Gastroesophageal sphincter (tissue), 4 donors: ENCODE results near the gene NUCB1. TPM values are rescaled to one million over a fixed set of nuclear protein-coding genes. Genes with fewer than 3 reads are reported as not detected.

Experiments used
- ATAC-seq: fragments of 150-250 bp; one replicate; pipeline ENCODE4 v1.9.1; 2016; ENCODE audit warnings: mild to moderate bottlenecking, moderate library complexity
- H3K27ac ChIP-seq, 4 donors: fragments of 200-600 bp; sonication (generic) in 3 of 4; 1 replicate in 3 of 4; 2 replicates in 1 of 4; pipeline ENCODE4 v1.5.1; 2016 to 2019
- H3K27me3 ChIP-seq: fragments of 200-600 bp; sonication (generic); one replicate; pipeline ENCODE4 v1.5.1; 2019
- H3K36me3 ChIP-seq, 2 donors: fragments of 200-600 bp; sonication (generic); one replicate each; pipeline ENCODE4 v1.5.1; 2019; ENCODE audit warnings: control low read depth in 1 of 2
- H3K4me1 ChIP-seq, 3 donors: fragments of 200-600 bp; sonication (generic); 1 replicate in 2 of 3; 2 replicates in 1 of 3; pipeline ENCODE4 v1.5.1; 2016 to 2019; ENCODE audit warnings: control low read depth in 2 of 3
- H3K4me3 ChIP-seq, 2 donors: fragments of 200-600 bp; sonication (generic); one replicate each; pipeline ENCODE4 v1.5.1; 2019; ENCODE audit warnings: mild to moderate bottlenecking in 1 of 2, moderate library complexity in 1 of 2
- H3K9me3 ChIP-seq, 3 donors: fragments of 200-600 bp; sonication (generic); one replicate each; pipeline ENCODE4 v1.5.1; 2017 to 2019; ENCODE audit warnings: control low read depth in 2 of 3
- EP300 ChIP-seq: sonication (generic); formaldehyde crosslinking; IDR thresholded peaks from one replicate; pipeline ENCODE4 v1.6.1; 2017; ENCODE audit warnings: antibody characterized with exemption, mild to moderate bottlenecking
- POLR2A ChIP-seq, 2 donors: fragments of 450-650 bp; IDR thresholded peaks; one replicate each; pipeline ENCODE4 v1.6.1; 2017; ENCODE audit warnings: antibody characterized with exemption in 2 of 2, mild to moderate bottlenecking in 2 of 2, moderate library complexity in 1 of 2
- POLR2AphosphoS5 ChIP-seq: sonication (generic); formaldehyde crosslinking; IDR thresholded peaks from one replicate; pipeline ENCODE4 v1.6.1; 2017; ENCODE audit warnings: antibody characterized with exemption
- WGBS, 2 donors: methylation state at CpG; one replicate each; pipeline ENCODE4 v1.1.5; 2018; ENCODE audit warnings: low coverage in 1 of 2; 5-methylcytosine and 5-hydroxymethylcytosine counted together
- total RNA-seq, 4 donors: library from RNA; depleted of rRNA; stranded (reverse); fragments of >200 nt; gene quantifications; one replicate each; pipeline ENCODE4 v1.1.0, GENCODE V29; 2016
- TF ChIP-seq, protein P1 (sequence below), 4 experiments: fragments of 200-600 bp in 2 of 4; fragments of 450-650 bp in 2 of 4; sonication (generic) in 1 of 4; IDR thresholded peaks; one replicate each; pipeline ENCODE4 v1.5.1; 2017 to 2019; ENCODE audit warnings: antibody characterized with exemption in 4 of 4, mild to moderate bottlenecking in 2 of 4, moderate library complexity in 2 of 4

Gene NUCB1
- total RNA-seq, 4 donors from 2014 or later, result 188 to 326 (median 279) TPM

DNA sequence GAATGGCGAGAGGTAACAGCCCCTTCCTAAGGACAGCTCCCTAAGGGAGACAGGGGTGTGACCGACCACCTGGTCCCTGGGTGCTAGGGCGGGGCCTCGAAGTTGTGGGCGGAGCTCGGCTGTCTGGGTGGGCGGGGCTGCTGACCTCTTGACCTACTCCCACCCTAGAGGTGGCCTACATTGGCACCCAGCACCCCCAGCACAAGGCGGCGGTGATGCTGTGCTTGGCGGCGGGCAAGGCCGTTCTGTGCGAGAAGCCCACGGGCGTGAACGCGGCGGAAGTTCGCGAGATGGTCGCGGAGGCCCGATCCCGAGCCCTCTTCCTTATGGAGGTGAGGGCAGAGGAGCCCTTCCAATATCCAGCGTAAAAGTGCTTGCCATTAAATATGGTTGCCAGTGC is 35.8 kb downstream of the NUCB1 start:
- TF ChIP-seq, protein P1, sequence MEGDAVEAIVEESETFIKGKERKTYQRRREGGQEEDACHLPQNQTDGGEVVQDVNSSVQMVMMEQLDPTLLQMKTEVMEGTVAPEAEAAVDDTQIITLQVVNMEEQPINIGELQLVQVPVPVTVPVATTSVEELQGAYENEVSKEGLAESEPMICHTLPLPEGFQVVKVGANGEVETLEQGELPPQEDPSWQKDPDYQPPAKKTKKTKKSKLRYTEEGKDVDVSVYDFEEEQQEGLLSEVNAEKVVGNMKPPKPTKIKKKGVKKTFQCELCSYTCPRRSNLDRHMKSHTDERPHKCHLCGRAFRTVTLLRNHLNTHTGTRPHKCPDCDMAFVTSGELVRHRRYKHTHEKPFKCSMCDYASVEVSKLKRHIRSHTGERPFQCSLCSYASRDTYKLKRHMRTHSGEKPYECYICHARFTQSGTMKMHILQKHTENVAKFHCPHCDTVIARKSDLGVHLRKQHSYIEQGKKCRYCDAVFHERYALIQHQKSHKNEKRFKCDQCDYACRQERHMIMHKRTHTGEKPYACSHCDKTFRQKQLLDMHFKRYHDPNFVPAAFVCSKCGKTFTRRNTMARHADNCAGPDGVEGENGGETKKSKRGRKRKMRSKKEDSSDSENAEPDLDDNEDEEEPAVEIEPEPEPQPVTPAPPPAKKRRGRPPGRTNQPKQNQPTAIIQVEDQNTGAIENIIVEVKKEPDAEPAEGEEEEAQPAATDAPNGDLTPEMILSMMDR (IDR thresholded peaks at IDR 0.05), result no peak
- WGBS, 2 donors, result 88 to 94% methylated on average over 7 to 14 of the region's 25 CpGs
- no peak overlapping the region for H3K27ac ChIP-seq
- H3K9me3 ChIP-seq, result peaks cover 0 to 3% (median 0%) of the 10 kb centered on the region in 3 donors
- H3K4me1 ChIP-seq, result peaks cover 0 to 14% (median 0%) of the 10 kb centered on the region in 3 donors
- no peaks in the 10 kb centered on the region for H3K36me3 ChIP-seq
- no peaks in the 10 kb centered on the region for H3K27me3 ChIP-seq
- ATAC-seq, result no peak
- no peak overlapping the region for H3K4me3 ChIP-seq

DNA sequence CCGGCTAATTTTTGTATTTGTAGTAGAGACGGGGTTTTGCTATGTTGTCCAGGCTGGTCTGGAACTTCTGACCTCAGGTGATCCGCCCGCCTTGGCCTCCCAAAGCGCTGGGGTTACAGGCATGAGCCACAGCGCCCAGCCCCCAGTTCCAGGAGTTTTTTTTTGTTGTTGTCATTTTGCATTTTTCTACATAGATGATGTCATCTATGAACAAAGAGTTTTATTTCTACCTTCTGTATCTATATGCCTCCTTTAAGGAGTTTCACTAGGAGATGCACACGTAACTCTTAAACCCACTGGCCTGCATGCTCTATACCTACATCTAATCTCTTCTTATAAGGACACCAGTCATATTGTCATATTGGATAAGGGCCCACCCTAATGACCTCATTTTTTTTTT is 38.1 kb downstream of the NUCB1 start:
- H3K27ac ChIP-seq, result no peak overlapping the region
- TF ChIP-seq EP300, result no peak
- TF ChIP-seq, protein P1 (IDR thresholded peaks at IDR 0.05), result no peak
- H3K27me3 ChIP-seq, result no peaks in the 10 kb centered on the region
- no peak overlapping the region for H3K4me3 ChIP-seq
- no peak for ATAC-seq
- H3K36me3 ChIP-seq, result no peaks in the 10 kb centered on the region
- H3K9me3 ChIP-seq, result peaks cover 0 to 7% (median 0%) of the 10 kb centered on the region in 3 donors
- H3K4me1 ChIP-seq, result peaks cover 0 to 9% (median 0%) of the 10 kb centered on the region in 3 donors
- 70 to 94% methylated on average over 2 to 5 of the region's 7 CpGs for WGBS, 2 donors

DNA sequence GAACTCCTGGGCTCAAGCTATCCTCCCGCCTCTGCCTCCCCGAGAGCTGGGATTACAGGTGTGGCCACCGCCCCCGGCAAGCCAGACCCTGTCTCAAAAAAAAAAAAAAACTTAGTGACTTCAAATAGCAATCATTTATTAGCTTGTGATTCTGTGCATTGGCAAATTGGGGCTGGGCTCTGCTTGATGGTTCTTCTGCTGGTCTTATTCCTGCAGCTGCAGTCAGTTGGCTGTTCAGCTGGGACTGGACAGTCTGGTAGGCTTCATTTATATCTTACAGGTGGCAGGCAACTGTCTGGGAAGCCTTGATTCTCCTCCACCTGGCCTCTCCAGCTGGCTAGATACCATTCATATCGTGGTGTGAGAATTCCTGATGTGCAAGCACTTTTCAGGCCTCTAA is 40.8 kb downstream of the NUCB1 start:
- no peak overlapping the region for H3K27ac ChIP-seq
- TF ChIP-seq POLR2A (IDR thresholded peaks at IDR 0.05), result no peak
- TF ChIP-seq, protein P1 (IDR thresholded peaks at IDR 0.05), result no peak
- TF ChIP-seq EP300, result no peak
- no peak for TF ChIP-seq POLR2AphosphoS5
- H3K4me3 ChIP-seq, result no peak overlapping the region
- 98 to 100% methylated on average over 4 to 5 of the region's 5 CpGs for WGBS, 2 donors
- H3K27me3 ChIP-seq, result no peaks in the 10 kb centered on the region
- H3K9me3 ChIP-seq, result peaks cover 0 to 7% (median 0%) of the 10 kb centered on the region in 3 donors
- H3K36me3 ChIP-seq, result no peaks in the 10 kb centered on the region
- no peak for ATAC-seq
- H3K4me1 ChIP-seq, result no peaks in the 10 kb centered on the region

DNA sequence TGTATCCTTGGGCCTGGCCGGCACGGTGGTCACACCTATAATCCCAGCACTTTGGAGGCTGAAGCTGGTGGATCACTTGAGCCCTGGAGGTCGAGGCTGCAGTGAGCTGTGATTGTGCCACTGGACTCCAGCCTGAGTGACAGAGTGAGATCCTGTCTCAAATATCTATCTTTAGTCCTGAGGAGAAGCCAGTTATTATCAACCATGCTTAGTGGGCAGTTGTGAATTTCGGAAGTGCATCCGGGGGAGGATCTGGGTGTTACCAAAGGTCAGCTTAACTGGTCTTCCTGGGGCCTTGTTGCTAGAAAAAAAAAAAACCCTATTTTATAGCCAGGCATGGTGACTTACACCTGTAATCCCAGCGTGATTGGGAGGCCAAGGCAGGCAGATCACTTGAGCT is 43.0 kb downstream of the NUCB1 start:
- Histone ChIP-seq H3K4me3 (no peak overlapping the region), H3K36me3 (no peaks in the 10 kb centered on the region), H3K27me3 (no peaks in the 10 kb centered on the region), H3K4me1 (no peaks in the 10 kb centered on the region), H3K27ac (no peak overlapping the region), H3K9me3 (peaks cover 0 to 7% (median 0%) of the 10 kb centered on the region in 3 donors)
- WGBS, 2 donors, result 89 to 93% methylated on average over 5 of the region's 6 CpGs
- no peak for ATAC-seq
- no peak for TF ChIP-seq POLR2AphosphoS5
- no peak for TF ChIP-seq EP300
- no peak for TF ChIP-seq POLR2A (IDR thresholded peaks at IDR 0.05)

DNA sequence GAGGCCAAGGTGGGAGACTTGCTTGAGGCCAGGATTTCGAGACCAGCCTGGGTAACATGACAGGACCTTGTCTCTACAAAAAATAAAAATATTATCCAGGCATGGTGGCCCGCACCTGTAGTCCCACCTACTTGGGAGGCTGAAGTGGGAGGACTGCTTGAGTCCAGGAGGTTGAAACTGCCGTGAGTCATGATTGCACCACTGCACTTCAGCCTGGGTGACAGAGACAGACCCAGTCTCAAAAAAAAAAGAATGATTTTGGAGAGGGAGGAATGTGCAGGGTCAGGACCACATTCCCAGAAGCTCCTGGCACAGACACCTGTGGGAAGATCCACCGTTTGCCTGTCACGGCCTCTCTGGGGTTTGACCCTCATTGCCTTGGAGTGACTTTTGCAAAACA is 45.3 kb downstream of the NUCB1 start:
- no peaks in the 10 kb centered on the region for H3K4me1 ChIP-seq
- H3K27ac ChIP-seq, result no peak overlapping the region
- peaks cover 0 to 7% (median 0%) of the 10 kb centered on the region in 3 donors for H3K9me3 ChIP-seq
- 91 to 100% methylated on average over 2 to 5 of the region's 5 CpGs for WGBS, 2 donors
- H3K27me3 ChIP-seq, result no peaks in the 10 kb centered on the region
- TF ChIP-seq POLR2AphosphoS5 (no peak), EP300 (no peak), POLR2A (IDR thresholded peaks at IDR 0.05) (no peak)
- TF ChIP-seq, protein P1 (IDR thresholded peaks at IDR 0.05), result no peak
- H3K36me3 ChIP-seq, result no peaks in the 10 kb centered on the region
- no peak overlapping the region for H3K4me3 ChIP-seq
- ATAC-seq, result no peak

DNA sequence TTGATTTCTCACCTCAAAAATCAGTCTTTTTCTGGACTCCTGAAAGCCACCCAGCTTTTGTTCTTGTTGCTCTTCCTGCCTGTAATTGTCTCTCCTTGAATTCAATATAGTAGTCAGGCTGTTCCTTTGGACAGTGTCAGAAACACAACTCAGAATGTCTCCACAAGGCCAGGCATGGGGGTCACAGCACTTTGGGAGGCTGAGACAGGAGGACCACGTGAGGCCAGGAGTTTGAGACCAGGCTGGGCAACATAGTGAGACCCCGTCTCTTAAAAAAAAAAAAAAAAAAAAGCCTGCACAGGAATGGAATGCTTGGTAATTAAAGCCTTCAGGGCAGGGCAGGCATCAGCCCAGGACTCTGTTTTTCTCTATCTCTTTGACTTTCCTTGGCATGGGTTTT is 45.7 kb downstream of the NUCB1 start:
- Histone ChIP-seq H3K36me3 (no peaks in the 10 kb centered on the region), H3K27me3 (no peaks in the 10 kb centered on the region), H3K9me3 (peaks cover 0 to 5% (median 0%) of the 10 kb centered on the region in 3 donors), H3K4me3 (no peak overlapping the region), H3K27ac (no peak overlapping the region), H3K4me1 (no peaks in the 10 kb centered on the region)
- WGBS, 2 donors, result no CpG with 5 or more reads among the region's 2 CpGs
- ATAC-seq, result no peak
- TF ChIP-seq EP300 (no peak), POLR2AphosphoS5 (no peak), POLR2A (IDR thresholded peaks at IDR 0.05) (no peak)
- TF ChIP-seq, protein P1 (IDR thresholded peaks at IDR 0.05), result no peak
